GM19468 (cell line): Measurements from ENCODE around the gene ADGB.

Source experiments
- ATAC-seq: cut with Tn5 transposase; IDR thresholded peaks from one replicate; pipeline ENCODE4 v1.9.1; 2021; ENCODE audit warnings: mild to moderate bottlenecking, moderate library complexity, moderate number of reproducible peaks; ENCODE audit not compliant: unreplicated experiment; ENCODE audit errors: extremely low read depth

ADGB gene

DNA sequence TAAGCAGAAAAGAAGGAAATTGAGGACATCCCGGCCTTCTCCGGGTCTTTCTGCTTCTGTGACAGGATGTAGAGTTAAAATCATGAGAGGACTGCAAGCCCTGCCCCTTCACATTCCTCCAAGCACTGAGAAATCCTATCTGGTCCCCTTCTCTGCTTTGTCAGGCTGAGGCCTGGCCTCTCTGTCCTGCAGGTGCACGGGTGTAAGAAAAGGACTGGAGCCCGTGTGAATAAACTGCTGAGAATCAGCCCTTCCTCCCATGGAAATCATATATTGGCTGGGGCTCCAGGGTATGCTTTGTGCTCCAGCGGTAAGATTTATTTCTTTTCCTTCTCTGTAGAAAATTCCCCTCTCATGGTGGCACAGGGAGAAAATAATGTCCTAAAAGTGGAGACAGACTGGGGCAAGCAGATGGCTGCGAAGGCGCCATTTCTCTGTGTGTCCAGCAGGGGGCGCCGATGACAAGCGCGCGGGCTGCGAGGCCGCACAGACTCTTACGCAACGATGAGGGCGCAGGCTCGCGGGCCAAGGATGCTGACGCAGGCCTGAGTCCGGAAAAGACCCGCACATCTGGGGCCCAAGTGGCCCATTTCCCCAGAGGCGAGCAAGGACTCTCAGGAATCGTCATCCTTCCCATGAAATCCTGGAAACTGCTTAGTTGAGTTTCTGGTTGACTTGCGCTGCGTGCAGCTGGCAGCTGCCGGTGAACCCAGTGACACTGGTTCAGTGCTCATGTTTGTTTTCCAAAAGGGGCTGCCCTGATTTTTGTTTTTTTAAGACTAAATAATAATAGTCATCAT is 258.6 kb downstream of the ADGB start:
- ATAC-seq: peak; percentile 89

DNA sequence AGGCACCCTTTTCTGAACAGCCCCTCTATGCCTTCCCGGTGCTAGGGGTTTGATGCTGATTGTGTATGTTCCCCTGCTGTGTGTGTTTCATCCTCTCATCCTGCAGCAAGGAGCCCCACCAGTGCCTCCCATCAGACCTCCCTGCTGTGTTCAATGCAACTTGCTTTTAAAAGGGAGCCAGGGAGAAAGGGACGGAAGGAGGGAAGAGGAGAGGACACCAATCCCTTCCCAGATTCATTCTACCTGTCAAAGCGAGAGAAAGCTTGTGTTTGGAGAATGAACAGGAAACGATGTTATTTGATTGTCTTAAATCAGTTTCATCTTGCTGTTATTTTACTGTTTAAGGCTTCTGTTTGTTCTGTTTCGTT is 259.2 kb downstream of the ADGB start:
- no peak for ATAC-seq

DNA sequence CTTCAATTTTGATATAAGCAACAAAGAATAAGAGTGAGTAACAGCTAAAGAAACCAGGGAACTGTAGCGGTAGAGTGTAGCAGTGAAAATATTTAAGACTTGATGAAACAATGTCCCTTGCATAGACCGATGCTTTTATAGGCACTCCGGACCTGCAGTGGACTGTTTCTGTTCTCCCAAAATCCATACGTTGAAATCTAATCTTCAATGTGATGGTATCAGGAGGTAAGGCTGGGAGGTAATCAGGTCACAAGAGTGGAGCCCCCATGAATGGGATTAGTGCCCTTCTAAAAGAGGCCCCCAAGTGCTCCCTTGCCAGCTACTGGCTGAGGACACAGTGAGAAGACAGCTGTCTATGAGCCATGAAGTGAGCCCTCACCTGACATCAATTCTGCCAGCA is 260.4 kb downstream of the ADGB start:
- no peak for ATAC-seq

DNA sequence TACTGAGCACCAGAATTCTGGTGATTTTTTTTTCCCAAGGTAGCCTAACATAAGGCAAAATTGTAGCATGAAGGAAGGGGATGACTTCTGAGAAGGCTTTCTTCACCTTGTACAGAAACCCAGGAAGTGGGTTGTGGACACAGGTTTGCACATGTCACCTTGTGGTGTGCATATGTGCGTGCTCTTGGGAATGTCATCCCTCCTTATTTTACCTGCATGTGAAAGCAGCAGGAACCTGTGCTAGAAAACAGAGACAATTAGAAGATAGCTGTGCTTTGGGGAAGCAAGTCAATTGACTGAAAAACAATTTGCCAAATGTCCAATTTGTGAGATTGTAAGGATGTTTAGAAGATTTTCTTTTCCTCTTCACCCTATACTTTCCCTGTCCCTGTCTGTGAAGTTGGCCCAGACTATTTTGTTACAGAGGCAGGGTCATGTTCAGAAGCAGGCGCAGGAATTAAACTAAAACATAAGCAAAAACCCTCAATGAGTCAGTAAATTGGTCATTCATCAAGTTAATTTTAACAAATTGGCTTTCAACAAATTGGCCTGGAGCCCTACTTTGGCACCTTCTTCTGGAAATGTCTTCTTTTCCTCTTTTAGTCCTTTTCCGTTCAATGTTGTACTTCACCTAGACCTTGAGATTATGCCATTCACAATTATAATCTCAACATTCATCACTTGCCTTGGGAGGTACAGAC is 261.2 kb downstream of the ADGB start:
- no peak for ATAC-seq

DNA sequence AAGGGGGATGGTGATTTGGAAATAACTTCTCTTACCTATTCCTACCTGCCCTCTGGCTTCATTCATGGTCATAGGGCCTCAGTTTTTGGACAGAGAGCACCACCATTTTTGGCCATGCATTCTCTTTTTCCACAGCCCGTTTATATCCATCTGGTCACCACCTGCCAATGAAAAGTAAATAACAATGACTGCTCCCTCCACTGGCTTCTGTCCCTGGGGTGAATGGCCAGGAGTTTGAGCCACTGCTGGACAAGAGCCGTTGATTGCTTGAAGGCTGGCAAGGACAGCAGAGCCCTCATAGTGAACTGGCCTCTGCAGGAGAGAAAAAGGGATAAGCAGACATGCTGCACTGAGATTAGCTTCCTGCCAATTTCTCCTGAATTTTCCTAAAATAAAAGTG is 261.8 kb downstream of the ADGB start:
- ATAC-seq: no peak

DNA sequence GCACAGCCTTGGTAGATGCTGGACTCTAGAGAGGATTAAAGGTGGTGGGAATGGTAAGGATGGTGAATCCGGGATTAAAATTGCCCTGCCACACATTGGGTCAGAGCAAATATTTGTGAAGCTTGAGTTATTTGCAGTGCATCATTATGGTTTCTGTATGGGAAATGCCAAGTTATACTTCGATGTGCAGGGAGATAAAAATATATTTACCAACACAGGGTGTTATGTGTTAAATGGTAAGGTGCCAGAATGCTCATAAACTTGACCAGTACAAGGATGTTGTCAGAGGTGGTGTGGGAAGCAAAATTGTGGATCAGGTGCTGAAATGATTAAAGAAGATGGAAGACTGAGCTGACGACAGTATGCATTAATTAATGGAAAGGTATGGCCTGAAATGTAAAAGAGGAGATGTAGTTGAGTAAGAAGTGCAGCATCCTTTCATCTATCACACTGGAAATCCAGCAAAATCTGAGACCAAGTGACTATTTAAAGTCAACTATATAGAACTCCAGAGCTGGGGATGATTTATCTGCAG is 262.3 kb downstream of the ADGB start:
- ATAC-seq: no peak

DNA sequence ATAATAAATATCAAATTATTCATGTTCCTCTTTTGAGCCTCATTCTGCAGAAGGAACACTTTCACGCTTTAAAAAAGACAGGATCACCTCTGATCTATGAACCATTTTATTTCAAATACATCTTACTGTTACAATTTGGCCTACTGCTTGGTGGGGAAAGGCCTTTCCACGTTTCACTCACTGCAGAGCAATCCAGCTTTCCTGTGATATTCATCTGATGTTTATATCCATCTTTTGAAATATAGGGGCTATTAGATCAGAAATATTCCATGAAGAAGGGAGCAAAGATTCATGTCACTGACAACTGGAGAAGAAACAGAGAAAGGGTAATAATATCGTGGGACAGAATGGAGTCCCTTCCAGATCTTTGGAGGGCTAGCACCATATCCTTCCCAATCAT is 262.9 kb downstream of the ADGB start:
- ATAC-seq: no peak

DNA sequence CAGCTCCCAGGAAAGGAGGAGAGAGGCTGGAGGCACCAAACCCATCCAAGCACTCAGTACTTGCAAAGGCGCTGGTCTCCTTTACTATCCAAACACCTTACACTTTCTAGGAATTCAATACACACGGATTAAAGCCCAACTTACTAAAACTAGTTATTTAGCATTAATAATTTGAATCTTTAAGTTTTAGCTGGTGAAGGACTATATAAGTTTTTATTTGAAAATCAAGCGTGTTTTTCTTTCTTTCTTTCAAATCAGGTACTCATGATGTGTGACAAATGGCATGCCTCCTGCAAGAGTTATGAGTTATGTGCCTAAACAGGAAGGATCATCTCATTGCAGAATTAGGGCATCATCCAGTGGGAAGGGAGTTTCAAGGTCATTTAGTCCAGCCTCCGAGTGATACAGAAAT is 263.7 kb downstream of the ADGB start:
- ATAC-seq: no peak

DNA sequence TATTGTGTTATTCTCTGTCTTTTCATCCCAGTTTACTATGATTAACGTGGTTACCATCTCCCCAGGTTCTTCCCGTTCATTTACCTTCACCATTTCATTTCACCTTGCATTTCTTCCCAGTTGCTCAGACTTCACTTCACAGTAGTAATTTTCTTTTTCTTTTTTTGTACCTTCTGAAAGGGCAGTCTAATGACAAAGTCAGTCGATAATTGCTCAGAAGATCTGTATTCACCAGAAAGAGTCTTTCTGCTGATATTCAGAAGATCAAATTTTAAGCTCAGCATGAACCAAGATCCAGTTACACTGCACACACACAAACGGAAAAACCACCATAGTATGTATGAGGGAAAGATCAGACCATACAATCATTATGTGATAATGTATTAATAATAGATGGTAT is 265.5 kb downstream of the ADGB start:
- no peak for ATAC-seq

DNA sequence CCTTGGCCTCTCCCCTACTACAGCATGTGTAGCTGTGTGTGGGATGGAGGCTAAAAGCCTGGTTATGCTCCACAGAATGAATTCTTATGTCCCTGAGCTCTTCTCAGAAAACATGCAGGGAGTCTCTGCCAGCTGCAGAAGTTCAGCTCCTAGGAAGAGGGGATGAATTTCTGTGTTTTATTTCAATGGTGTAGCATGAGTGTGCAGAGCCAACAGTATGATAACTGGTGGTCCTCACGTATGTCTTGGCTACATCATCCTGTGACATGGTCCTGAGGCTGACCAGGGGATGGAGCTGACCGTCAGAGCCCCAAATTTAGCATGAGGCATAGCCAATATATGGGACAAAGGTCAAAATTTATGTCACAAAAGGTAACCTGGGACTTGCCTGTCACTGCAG is 266.1 kb downstream of the ADGB start:
- ATAC-seq: no peak
